ENCODE results near the gene ECSIT.
"Not testable (repeated sequence)": the region's sequence is repeated elsewhere in the genome, so short reads cannot be mapped to it uniquely, and the experiment has no call there.

Gene ECSIT

GRCh38 chr19:11478167-11479089, 50.5 kb downstream of the ECSIT start:
- no peak for DNase-seq (ENCODE audit: low read depth in 2 of 2)

- DNase-seq (ENCODE audit: low read depth in 2 of 2): no peak
Observed at GRCh38 chr19:11475861-11476260, 53.1 kb downstream of the ECSIT start.

- DNase-seq (ENCODE audit: low read depth in 2 of 2): not testable (repeated sequence)
Observed at GRCh38 chr19:11475343-11475742, 53.6 kb downstream of the ECSIT start.

GRCh38 chr19:11473725-11474124, 55.2 kb downstream of the ECSIT start:
- DNase-seq (ENCODE audit: low read depth in 2 of 2): no peak

GRCh38 chr19:11468266-11468845, 60.6 kb downstream of the ECSIT start:
- not testable (repeated sequence) for DNase-seq (ENCODE audit: low read depth in 2 of 2)

GRCh38 chr19:11465600-11465999, 63.3 kb downstream of the ECSIT start:
- DNase-seq (ENCODE audit: low read depth in 2 of 2): no peak

GRCh38 chr19:11464333-11465265, 64.3 kb downstream of the ECSIT start:
- DNase-seq (ENCODE audit: low read depth in 2 of 2): no peak

- DNase-seq (ENCODE audit: low read depth in 2 of 2): no peak
Observed at GRCh38 chr19:11463391-11463790, 65.5 kb downstream of the ECSIT start.

- no peak for DNase-seq (ENCODE audit: low read depth in 2 of 2)
Observed at GRCh38 chr19:11461453-11461852, 67.5 kb downstream of the ECSIT start.

- DNase-seq (ENCODE audit: low read depth in 2 of 2): no peak
Observed at GRCh38 chr19:11460207-11460606, 68.7 kb downstream of the ECSIT start.

- DNase-seq (ENCODE audit: low read depth in 2 of 2): not testable (repeated sequence)
Observed at GRCh38 chr19:11458912-11459311, 70.0 kb downstream of the ECSIT start.

- DNase-seq (ENCODE audit: low read depth in 2 of 2): no peak
Observed at GRCh38 chr19:11458236-11458900, 70.6 kb downstream of the ECSIT start.

- DNase-seq (ENCODE audit: low read depth in 2 of 2): no peak
Observed at GRCh38 chr19:11457831-11458230, 71.1 kb downstream of the ECSIT start.

- no peak for DNase-seq (ENCODE audit: low read depth in 2 of 2)
Observed at GRCh38 chr19:11457115-11457514, 71.8 kb downstream of the ECSIT start.

GRCh38 chr19:11456659-11457058, 72.3 kb downstream of the ECSIT start:
- no peak for DNase-seq (ENCODE audit: low read depth in 2 of 2)

Measured in fibroblast of skin of left quadriceps (primary cell).